A549 treated with AZD2906 at 1 μM for 4 hours (cell line): Measurements from ENCODE around the gene SIRT3. TPM values are rescaled to one million over a fixed set of nuclear protein-coding genes. Genes with fewer than 3 reads are reported as not detected.

Experiments
- total RNA-seq: library from RNA; stranded (reverse); fragments of 200-300 nt; extraction: Qiagen RNA extraction; gene quantifications from 5 replicates; pipeline ENCODE4 v1.2.3, GENCODE V29; 2022

The SIRT3 gene
- 18.3 to 23.6 TPM (median 22.7 TPM) in 5 replicates for total RNA-seq

DNA sequence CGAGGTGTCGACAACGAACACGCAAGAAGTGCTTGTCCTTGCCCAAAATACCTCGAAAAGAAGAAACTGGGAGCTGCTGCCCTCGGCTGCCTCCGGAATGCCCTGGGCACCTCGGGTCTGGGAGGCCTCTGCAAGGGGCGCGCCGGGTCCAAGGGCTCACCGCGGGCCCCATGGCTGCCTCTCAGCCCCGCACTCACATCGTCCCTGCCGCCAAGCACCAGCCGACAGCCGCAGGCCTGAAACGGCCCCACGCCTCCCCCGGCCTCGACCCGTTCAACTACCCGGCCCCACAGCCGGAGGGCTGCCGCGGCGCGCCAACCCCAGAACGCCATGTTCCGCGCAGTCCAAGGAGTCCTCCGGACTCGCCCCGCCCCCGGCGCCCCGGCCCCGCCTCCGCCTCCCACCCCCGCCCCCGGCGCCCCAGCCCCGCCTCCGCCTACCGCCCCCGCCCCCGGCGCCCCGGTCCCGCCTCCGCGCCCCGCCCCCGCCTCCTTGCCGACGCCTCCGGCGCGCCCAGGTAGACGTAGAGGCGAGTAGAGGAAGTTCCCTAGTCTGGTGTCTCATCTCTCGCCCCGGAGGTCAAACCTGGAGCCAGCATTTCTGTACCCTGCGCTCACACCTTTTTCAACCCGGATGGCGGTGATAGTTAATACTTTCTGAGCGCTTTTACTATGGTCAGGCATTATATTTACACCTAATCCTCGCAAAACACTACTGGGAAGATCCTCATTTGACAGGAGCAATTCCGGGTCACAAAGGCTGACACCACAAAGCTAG, at the start of gene SIRT3:
Gene SIRT3 (minus strand): TSS at position 346 of the 777 bp plus-strand sequence. CDS start 14 bp downstream, at position 332.

DNA sequence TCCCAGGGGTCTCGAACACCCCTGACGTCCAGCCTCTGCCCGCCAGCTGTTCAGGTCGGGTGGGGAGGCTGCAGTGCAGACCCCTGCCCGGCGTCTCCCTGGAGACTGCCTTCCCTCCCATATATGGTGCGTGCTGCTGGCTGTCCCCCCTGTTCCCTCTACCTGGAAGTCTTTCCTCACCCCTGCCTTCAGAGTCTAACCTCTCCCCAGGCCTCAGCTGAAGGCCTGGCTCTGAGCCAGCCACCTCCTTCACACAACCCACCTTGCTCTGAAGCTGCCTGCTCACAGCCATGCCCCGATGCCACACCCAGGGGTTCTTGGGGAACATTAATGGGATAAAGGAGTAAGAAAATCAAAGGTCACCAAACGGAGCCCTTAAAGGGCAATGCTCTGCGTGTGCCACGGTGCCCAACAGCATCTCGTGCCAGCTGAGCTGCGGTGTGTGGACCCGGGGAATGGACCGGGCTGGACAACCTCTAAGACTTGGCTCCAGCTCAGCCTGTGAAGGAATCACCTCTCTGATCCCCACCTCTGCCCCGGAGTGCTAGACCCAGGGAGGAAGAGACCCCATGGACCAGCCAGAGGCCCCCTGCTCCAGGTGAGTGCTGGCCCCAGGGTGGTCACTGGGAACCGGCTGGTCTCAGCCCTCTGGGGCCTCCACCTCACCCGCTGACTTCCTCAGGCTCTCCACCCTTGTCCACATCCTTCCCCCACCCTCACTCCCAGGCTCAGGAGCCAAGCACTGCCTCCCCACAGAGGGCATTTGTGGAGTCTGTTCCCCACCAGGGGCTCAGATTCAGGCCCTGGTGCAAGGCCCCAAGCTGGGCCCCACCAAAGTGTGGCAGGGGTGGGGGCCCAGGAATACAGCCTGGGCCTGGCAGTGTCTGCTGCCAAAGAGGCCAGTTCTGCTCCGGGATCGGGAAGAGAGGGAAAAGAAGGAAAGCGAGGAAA, 42.1 kb upstream of the SIRT3 start, which contains the start of gene NLRP6:
Gene NLRP6 (plus strand): TSS at position 407 of the 951 bp plus-strand sequence. CDS start 163 bp downstream, at position 570.

DNA sequence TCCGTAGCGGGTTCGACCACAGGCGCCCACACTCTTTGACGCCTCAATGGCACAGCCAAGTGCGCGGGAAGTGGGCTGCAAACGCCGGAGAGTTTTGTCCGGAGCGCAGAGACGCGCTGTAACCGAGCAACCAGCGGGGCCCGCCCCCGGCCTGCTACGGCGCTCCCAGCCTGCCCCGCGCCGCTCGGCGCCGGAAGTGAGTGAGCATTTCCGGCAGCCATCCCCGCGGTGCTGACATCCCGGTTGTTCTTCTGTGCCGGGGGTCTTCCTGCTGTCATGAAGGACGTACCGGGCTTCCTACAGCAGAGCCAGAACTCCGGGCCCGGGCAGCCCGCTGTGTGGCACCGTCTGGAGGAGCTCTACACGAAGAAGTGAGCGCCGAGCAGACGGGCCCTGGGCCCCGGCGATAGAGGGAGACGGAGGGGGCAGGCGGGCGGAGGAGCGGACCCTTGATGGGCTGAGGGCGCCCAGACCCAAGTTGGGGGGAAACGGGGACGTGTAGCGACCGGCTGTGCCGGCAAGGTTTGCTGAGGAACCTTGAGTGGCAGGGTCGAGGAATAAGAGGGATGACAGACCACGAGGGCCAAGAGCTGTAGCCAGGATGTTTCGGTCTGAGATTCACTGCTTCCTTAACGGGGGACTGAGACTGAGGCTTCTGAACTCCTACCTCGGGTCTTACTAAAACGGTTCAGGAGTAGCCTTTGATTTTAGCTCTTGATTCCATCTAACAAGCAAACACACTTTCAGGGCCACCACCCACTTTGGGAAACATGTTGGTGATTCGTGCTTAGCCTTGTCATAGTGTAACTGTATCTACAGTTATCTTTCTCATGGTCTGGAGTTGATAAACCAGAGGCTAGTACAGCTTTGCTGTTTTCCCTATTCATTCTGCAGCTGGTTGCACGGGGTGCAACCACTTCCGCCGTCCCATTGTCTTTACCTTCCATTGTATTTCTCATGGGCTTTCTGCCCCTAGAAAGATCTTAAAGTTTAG, 929 bp upstream of the SIRT3 start, which contains the start of gene PSMD13:
Gene PSMD13 (plus strand): TSS at position 203 of the 994 bp plus-strand sequence. CDS start 74 bp downstream, at position 277.

DNA sequence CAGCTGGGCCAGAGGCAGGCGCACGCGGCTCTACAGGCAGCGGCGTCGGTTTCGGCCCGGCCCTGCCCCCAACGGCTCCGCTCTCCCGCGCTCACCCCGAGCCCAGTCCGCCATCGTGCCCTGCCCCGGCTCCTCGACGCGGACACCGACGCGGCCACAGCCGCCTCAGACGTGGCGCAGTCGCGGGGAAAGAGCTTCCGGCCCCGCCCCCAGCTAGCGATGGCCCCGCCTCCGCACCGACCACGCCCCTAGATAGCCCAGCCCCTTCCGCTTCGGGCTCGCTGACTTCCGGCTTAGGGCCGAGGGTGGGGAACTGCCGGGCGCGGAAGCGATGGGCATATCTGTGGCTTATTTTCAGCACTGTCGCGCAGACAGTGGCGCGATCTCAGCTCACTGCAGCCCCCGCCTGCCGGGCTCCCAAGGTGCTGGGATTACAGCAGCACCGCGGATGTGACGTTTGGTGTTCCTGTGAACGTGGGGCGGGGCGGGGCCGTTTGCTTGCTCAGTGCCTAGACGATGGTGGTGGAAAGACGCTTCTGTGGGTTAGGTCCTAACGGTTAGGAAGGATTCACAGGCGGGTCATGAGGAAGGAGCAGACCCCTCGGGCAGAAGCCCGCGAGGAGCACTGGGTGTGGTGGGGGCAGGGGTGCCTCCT, 28.8 kb downstream of the SIRT3 start, which contains the start of the genes BET1L and RIC8A:
Gene BET1L (minus strand): TSS at position 192 of the 655 bp plus-strand sequence. CDS start 78 bp downstream, at position 114.
Gene RIC8A (plus strand): TSS at position 501 of the 655 bp plus-strand sequence. CDS start 1,147 bp downstream, outside the sequence.

DNA sequence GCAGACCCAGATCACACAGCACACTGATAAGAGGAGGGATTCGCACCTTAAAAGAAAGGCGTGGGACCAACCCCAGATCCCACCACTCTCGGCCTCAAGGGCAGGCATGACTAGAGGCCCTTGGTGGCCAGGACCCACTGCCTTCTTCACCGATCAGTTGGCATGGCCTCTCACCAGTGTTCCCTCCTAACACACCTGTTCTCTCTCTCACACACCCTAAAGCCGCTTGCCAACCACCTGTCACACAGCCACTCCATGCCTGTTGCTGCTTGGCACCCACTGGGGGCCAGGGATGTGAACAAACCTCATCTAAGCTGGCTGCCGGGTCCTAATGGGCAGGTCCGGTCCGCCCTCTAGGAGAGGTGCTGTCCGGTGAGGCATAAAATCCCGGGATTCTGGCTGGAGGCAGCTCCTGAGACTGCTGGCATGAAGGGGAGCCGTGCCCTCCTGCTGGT, 43.4 kb downstream of the SIRT3 start, which contains the start of gene SCGB1C1:
Gene SCGB1C1 (plus strand): TSS at position 405 of the 455 bp plus-strand sequence. CDS start 22 bp downstream, at position 427.

Other genes starting within 250 kb of the SIRT3 start
- gene SCGB1C1, start 43.3 kb downstream of the SIRT3 start, total RNA-seq: not detected in 5 replicates
- gene BET1L, start 28.9 kb downstream of the SIRT3 start, total RNA-seq: 41.3 to 47.1 TPM (median 45.4 TPM) in 5 replicates
- gene RIC8A, start 28.6 kb downstream of the SIRT3 start, total RNA-seq: 118 to 135 TPM (median 122 TPM) in 5 replicates
- 157 to 204 TPM (median 164 TPM) in 5 replicates for gene PSMD13, start 634 bp upstream of the SIRT3 start, total RNA-seq
- gene NLRP6, start 42.1 kb upstream of the SIRT3 start, total RNA-seq: 0.03 TPM in 1 of 5 replicates, not detected in the others
- 6.1 to 13.2 TPM (median 9.8 TPM) in 5 replicates for gene PGGHG, start 52.8 kb upstream of the SIRT3 start, total RNA-seq
- gene IFITM5, start 63.2 kb upstream of the SIRT3 start, total RNA-seq: not detected in 5 replicates
- gene IFITM2, start 71.5 kb upstream of the SIRT3 start, total RNA-seq: 57.4 to 69.3 TPM (median 61.5 TPM) in 5 replicates
- 0.26 to 0.37 TPM (median 0.29 TPM) in 5 replicates for gene IFITM1, start 77.7 kb upstream of the SIRT3 start, total RNA-seq
- 19.8 to 37.9 TPM (median 31.0 TPM) in 5 replicates for gene IFITM3, start 84.5 kb upstream of the SIRT3 start, total RNA-seq
- gene B4GALNT4, start 133.2 kb upstream of the SIRT3 start, total RNA-seq: 9.8 to 19.5 TPM (median 14.0 TPM) in 5 replicates
- gene PKP3, start 157.9 kb upstream of the SIRT3 start, total RNA-seq: 30.1 to 40.1 TPM (median 38.2 TPM) in 5 replicates
- gene SIGIRR, start 178.7 kb upstream of the SIRT3 start, total RNA-seq: 57.4 to 92.9 TPM (median 91.1 TPM) in 5 replicates
- gene ANO9, start 205.7 kb upstream of the SIRT3 start, total RNA-seq: 0.44 to 1.1 TPM (median 0.70 TPM) in 5 replicates
- 34.6 to 45.9 TPM (median 44.3 TPM) in 5 replicates for gene PTDSS2, start 213.9 kb upstream of the SIRT3 start, total RNA-seq